ENCODE results near the gene ANKS1A.

The ANKS1A gene

GRCh38 chr6:34950849-34951248, 61.8 kb downstream of the ANKS1A start (continued):
- TF ChIP-seq GFI1B (tag by site-specific recombination; IDR thresholded peaks at IDR 0.05) (no peak), ZNF580 (tag by site-specific recombination; IDR thresholded peaks at IDR 0.05) (no peak), CTCF (tag by site-specific recombination; IDR thresholded peaks at IDR 0.05) (no peak), ZBTB20 (tag by site-specific recombination; IDR thresholded peaks at IDR 0.05) (no peak), ZNF768 (tag by site-specific recombination; IDR thresholded peaks at IDR 0.05) (no peak), ZNF544 (tag by site-specific recombination; IDR thresholded peaks at IDR 0.05) (no peak), ZNF157 (tag by site-specific recombination; IDR thresholded peaks at IDR 0.05) (no peak), ZNF24 (tag by site-specific recombination; IDR thresholded peaks at IDR 0.05) (no peak), ZNF830 (tag by site-specific recombination; IDR thresholded peaks at IDR 0.05; ENCODE audit: low read depth) (no peak), PBX3 (CRISPR knock-in tag; IDR thresholded peaks at IDR 0.05) (no peak), ZNF555 (tag by site-specific recombination; conservative IDR thresholded peaks at IDR 0.05) (no peak), ZNF211 (tag by site-specific recombination; IDR thresholded peaks at IDR 0.05; ENCODE audit: low read depth) (no peak), ZNF354C (tag by site-specific recombination; IDR thresholded peaks at IDR 0.05; ENCODE audit: borderline replicate concordance, low read depth) (no peak), ZNF202 (tag by site-specific recombination; IDR thresholded peaks at IDR 0.05; ENCODE audit: borderline replicate concordance) (no peak), ZNF510 (tag by site-specific recombination; IDR thresholded peaks at IDR 0.05; ENCODE audit: insufficient replicate concordance) (no peak), ZNF391 (tag by site-specific recombination; IDR thresholded peaks at IDR 0.05; ENCODE audit: borderline replicate concordance, low read depth) (no peak), SP7 (tag by site-specific recombination; IDR thresholded peaks at IDR 0.05) (peak; percentile 44; the same call in 1 of the 2 replicates), ZEB2 (tag by site-specific recombination; IDR thresholded peaks at IDR 0.05) (peak; percentile 88), EGR2 (tag by site-specific recombination; IDR thresholded peaks at IDR 0.05; ENCODE audit: low read depth) (no peak), ZNF311 (tag by site-specific recombination; IDR thresholded peaks at IDR 0.05; ENCODE audit: borderline replicate concordance) (no peak), ZSCAN16 (tag by site-specific recombination; IDR thresholded peaks at IDR 0.05) (no peak), GLI2 (tag by site-specific recombination; IDR thresholded peaks at IDR 0.05; ENCODE audit: borderline replicate concordance, low read depth) (0 out of 2 replicates have a peak, but pooled peaks have one; percentile 50), ZNF148 (tag by site-specific recombination; IDR thresholded peaks at IDR 0.05; ENCODE audit: borderline replicate concordance) (no peak), ZNF302 (tag by site-specific recombination; IDR thresholded peaks at IDR 0.05; ENCODE audit: low read depth) (no peak), ZNF670 (tag by site-specific recombination; IDR thresholded peaks at IDR 0.05; ENCODE audit: low read depth) (no peak), ZNF292 (tag by site-specific recombination; IDR thresholded peaks at IDR 0.05; ENCODE audit: borderline replicate concordance, low read depth) (no peak), KLF17 (tag by site-specific recombination; IDR thresholded peaks at IDR 0.05) (no peak), YY2 (tag by site-specific recombination; IDR thresholded peaks at IDR 0.05) (no peak), ZNF530 (tag by site-specific recombination; IDR thresholded peaks at IDR 0.05; ENCODE audit: low read depth) (no peak), ZNF501 (tag by site-specific recombination; IDR thresholded peaks at IDR 0.05) (no peak), ZSCAN5A (tag by site-specific recombination; IDR thresholded peaks at IDR 0.05) (no peak), ZNF366 (tag by site-specific recombination; conservative IDR thresholded peaks at IDR 0.05) (peak; percentile 89), KLF10 (tag by site-specific recombination; IDR thresholded peaks at IDR 0.05) (peak; percentile 61; the same call in 1 of the 2 replicates), ZNF16 (tag by site-specific recombination; IDR thresholded peaks at IDR 0.05; ENCODE audit: low read depth) (no peak)

Measured in HEK293 (cell line).